Esophagus muscularis mucosa (tissue), 4 donors: Measurements from ENCODE around the gene TALDO1. TPM values are rescaled to one million over a fixed set of nuclear protein-coding genes. Genes with fewer than 3 reads are reported as not detected.

ENCODE experiments used
- DNase-seq: peaks from one replicate; pipeline ENCODE4 v3.0.0-alpha.2; 2017; ENCODE audit errors: extremely low spot score
- H3K27ac ChIP-seq, 4 donors: fragments of 200-600 bp; sonication (generic); replicated peaks in 1 of 4; 1 replicate in 3 of 4; 2 replicates in 1 of 4; pipeline ENCODE4 v1.5.1; 2016 to 2019; ENCODE audit warnings: mild to moderate bottlenecking in 1 of 4
- H3K27me3 ChIP-seq, 4 donors: fragments of 200-600 bp; sonication (generic); one replicate each; pipeline versions ENCODE4 v1.5.1 to v1.6.0; 2016 to 2019
- H3K36me3 ChIP-seq, 4 donors: fragments of 200-600 bp; sonication (generic); one replicate each; pipeline ENCODE4 v1.5.1; 2016 to 2019
- H3K4me1 ChIP-seq, 4 donors: fragments of 200-600 bp; sonication (generic); one replicate each; pipeline ENCODE4 v1.5.1; 2016 to 2019
- H3K4me3 ChIP-seq, 4 donors: fragments of 200-600 bp; sonication (generic); 1 replicate in 2 of 4; 2 replicates in 2 of 4; pipeline ENCODE4 v1.5.1; 2016 to 2019; ENCODE audit warnings: mild to moderate bottlenecking in 4 of 4, moderate library complexity in 1 of 4
- H3K9me3 ChIP-seq, 4 donors: fragments of 200-600 bp; sonication (generic); 1 replicate in 3 of 4; 2 replicates in 1 of 4; pipeline ENCODE4 v1.5.1; 2016 to 2019
- CTCF ChIP-seq, 3 experiments: fragments of 200-600 bp in 2 of 3; fragments of 450-650 bp in 1 of 3; sonication (generic) in 2 of 3; IDR thresholded peaks; one replicate each; pipeline ENCODE4 v1.5.1; 2017 to 2019; ENCODE audit warnings: antibody characterized with exemption in 3 of 3, mild to moderate bottlenecking in 2 of 3, moderate library complexity in 1 of 3
- EP300 ChIP-seq: sonication (generic); formaldehyde crosslinking; IDR thresholded peaks from one replicate; pipeline ENCODE4 v1.6.1; 2017; ENCODE audit warnings: antibody characterized with exemption
- POLR2A ChIP-seq: fragments of 450-650 bp; IDR thresholded peaks from one replicate; pipeline ENCODE4 v1.6.1; 2017; ENCODE audit warnings: antibody characterized with exemption, moderate library complexity, mild to moderate bottlenecking, low read depth
- POLR2AphosphoS5 ChIP-seq, 2 donors: sonication (generic); formaldehyde crosslinking; IDR thresholded peaks; one replicate each; pipeline ENCODE4 v1.6.1; 2017; ENCODE audit warnings: antibody characterized with exemption in 2 of 2
- WGBS: methylation state at CpG from one replicate; pipeline ENCODE4 v1.1.5; 2018; 5-methylcytosine and 5-hydroxymethylcytosine counted together
- intact Hi-C: fragments of 100-400 bp; cut with DNase I; formaldehyde crosslinking; loops from one replicate; pipeline ENCODE4 v1.15.1; 2023
- total RNA-seq, 4 donors: library from RNA; depleted of rRNA; stranded (reverse); fragments of >200 nt; gene quantifications; one replicate each; pipeline versions ENCODE4 v1.1.0 to v1.2.1, GENCODE V29; 2016

The TALDO1 gene
- total RNA-seq, 4 donors from 2014 or later, result 168 to 231 (median 186) TPM

GRCh38 chr11:704228-704674, 43.0 kb upstream of the TALDO1 start:
- WGBS, result 93% methylated on average over 10 of the region's 18 CpGs

GRCh38 chr11:704781-705645, 42.3 kb upstream of the TALDO1 start:
- H3K4me3 ChIP-seq, result peak overlapping the region; percentile 56 to 79 (median 62)
- H3K27me3 ChIP-seq, result peaks cover 0 to 44% (median 0%) of the 10 kb centered on the region in 4 donors
- H3K9me3 ChIP-seq, result no peaks in the 10 kb centered on the region
- 75% methylated on average over 16 of the region's 27 CpGs for WGBS
- H3K4me1 ChIP-seq, result peaks cover 24 to 60% (median 48%) of the 10 kb centered on the region in 4 donors
- no peak for DNase-seq
- H3K27ac ChIP-seq, result peak overlapping the region; percentile 68 to 89 (median 78)
- peaks cover 11 to 42% (median 27%) of the 10 kb centered on the region in 4 donors for H3K36me3 ChIP-seq
- intact Hi-C loops, result no loop called here
- TF ChIP-seq CTCF (IDR thresholded peaks at IDR 0.05), result no peak
- TF ChIP-seq POLR2AphosphoS5 (IDR thresholded peaks at IDR 0.05), result no peak
- no peak for TF ChIP-seq EP300
- TF ChIP-seq POLR2A, result no peak

More at GRCh38 chr11:704228-704674, 43.0 kb upstream of the TALDO1 start:
- Histone ChIP-seq H3K4me1 (peaks cover 24 to 58% (median 51%) of the 10 kb centered on the region in 4 donors), H3K27me3 (peaks cover 0 to 37% (median 0%) of the 10 kb centered on the region in 4 donors), H3K9me3 (no peaks in the 10 kb centered on the region), H3K4me3 (no peak overlapping the region), H3K36me3 (peaks cover 11 to 49% (median 29%) of the 10 kb centered on the region in 4 donors), H3K27ac (peak overlapping the region in 2 of 4 donors; percentile 68 to 78)
- TF ChIP-seq EP300, result no peak
- no peak for TF ChIP-seq POLR2A
- DNase-seq, result no peak
- intact Hi-C loops, result no loop called here

GRCh38 chr11:705646-706438, 41.4 kb upstream of the TALDO1 start, which contains the start of gene EPS8L2:
TSS of gene EPS8L2 (plus strand) at chr11:706231. CDS start at chr11:709408, 3,177 bp downstream.
- Histone ChIP-seq H3K36me3 (peaks cover 9 to 34% (median 22%) of the 10 kb centered on the region in 4 donors), H3K27me3 (peaks cover 0 to 52% (median 0%) of the 10 kb centered on the region in 4 donors), H3K4me3 (peak within 1 kb of the TSS; percentile 56 to 79 (median 62)), H3K27ac (peak within 1 kb of the TSS; percentile 68 to 89 (median 78)), H3K4me1 (peaks cover 24 to 68% (median 56%) of the 10 kb centered on the region in 4 donors), H3K9me3 (no peaks in the 10 kb centered on the region)
- WGBS, result 15% methylated on average over 9 of the region's 90 CpGs
- intact Hi-C loops, result no loop called here
- TF ChIP-seq POLR2A (no peak), CTCF (IDR thresholded peaks at IDR 0.05) (no peak), EP300 (no peak), POLR2AphosphoS5 (IDR thresholded peaks at IDR 0.05) (no peak)
- no peak for DNase-seq

- peak overlapping the region; percentile 68 to 89 (median 78) for H3K27ac ChIP-seq
- WGBS, result 12% methylated on average over 10 of the region's 22 CpGs
- intact Hi-C loops, result no loop called here
- peak overlapping the region; percentile 56 to 79 (median 62) for H3K4me3 ChIP-seq
- H3K36me3 ChIP-seq, result peaks cover 6 to 30% (median 21%) of the 10 kb centered on the region in 4 donors
- TF ChIP-seq POLR2A (no peak), POLR2AphosphoS5 (IDR thresholded peaks at IDR 0.05) (peak in 1 of 2 donors; percentile 45), CTCF (IDR thresholded peaks at IDR 0.05) (no peak), EP300 (no peak)
- H3K27me3 ChIP-seq, result peaks cover 0 to 52% (median 0%) of the 10 kb centered on the region in 4 donors
- H3K9me3 ChIP-seq, result no peaks in the 10 kb centered on the region
- DNase-seq, result no peak
- peaks cover 24 to 70% (median 58%) of the 10 kb centered on the region in 4 donors for H3K4me1 ChIP-seq
Measured at GRCh38 chr11:706439-706956, 40.8 kb upstream of the TALDO1 start.
